ENCODE data around the gene ERFL. TPM values are rescaled to one million over a fixed set of nuclear protein-coding genes. Genes with fewer than 3 reads are reported as not detected.
"Not testable (repeated sequence)": the region's sequence is repeated elsewhere in the genome, so short reads cannot be mapped to it uniquely, and the experiment has no call there.

ERFL gene
- total RNA-seq, 3 donors from 2014 or later = 0.83 to 2.0 (median 1.5) TPM

DNA sequence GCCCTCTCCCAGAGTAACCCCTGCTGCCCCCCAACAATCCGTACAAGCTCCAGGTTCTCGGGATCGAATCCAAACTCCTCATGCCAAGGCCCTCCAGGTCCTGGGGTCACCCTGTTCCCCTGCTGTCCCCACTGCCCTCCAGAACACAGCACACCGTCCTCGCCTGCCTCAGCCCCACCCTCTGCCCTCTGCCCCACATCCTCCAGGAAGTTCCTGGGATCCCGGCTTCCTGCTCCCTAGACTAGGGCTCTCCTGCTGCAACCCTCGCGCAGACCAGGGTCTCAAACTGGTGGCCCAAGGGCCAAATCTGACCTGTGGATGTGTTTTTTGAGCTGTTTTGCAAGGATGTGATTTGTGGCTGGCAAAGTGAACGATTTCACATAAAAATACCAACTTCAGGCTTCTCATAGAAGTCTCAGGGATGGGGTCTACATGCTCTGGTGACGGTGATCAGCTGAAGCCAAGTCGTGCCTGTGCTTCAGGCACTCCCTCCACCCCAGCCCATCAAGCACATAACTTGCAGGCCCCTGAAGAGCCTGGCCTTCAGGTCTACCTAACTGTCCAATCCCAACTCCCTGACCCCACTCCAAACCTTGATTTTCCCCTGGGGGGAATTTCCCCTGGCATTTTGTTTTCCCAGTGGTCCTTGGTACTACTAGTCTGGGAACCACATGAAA lies 29.1 kb upstream of the ERFL start:
- Mint-ChIP-seq H3K9me3 (no peaks in the 10 kb centered on the region), H3K4me1 (ENCODE audit: low read depth) (peaks cover 14% of the 10 kb centered on the region), H3K36me3 (ENCODE audit: insufficient read depth) (peaks cover 3% of the 10 kb centered on the region), H3K27me3 (ENCODE audit: low read depth) (no peaks in the 10 kb centered on the region), H3K4me3 (peak overlapping the region; percentile 92)
- DNase-seq (no peak), ATAC-seq (no peak)

DNA sequence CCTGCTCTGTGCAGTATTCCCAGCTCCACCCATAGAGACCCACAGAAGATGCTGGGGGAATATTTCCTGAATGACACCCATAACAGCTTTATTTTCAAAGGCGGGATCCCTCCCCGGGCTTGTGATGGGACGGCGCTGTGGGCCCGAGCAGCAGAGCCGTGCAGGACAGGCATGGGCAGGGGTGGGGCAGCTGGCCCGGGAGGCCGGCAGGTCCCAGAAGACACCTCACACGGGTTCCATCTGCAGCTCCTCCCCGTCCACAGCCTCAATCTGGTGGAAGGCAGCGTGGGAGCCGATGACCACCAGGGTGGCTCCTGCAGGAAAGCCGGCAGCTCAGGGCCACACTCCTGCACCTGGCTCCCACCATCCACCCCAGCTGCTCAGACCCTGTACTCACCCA lies 28.4 kb upstream of the ERFL start:
- Mint-ChIP-seq H3K4me3 (no peak overlapping the region), H3K36me3 (ENCODE audit: insufficient read depth) (peaks cover 3% of the 10 kb centered on the region), H3K4me1 (ENCODE audit: low read depth) (peaks cover 17% of the 10 kb centered on the region), H3K9me3 (no peaks in the 10 kb centered on the region), H3K27me3 (ENCODE audit: low read depth) (no peaks in the 10 kb centered on the region)
- no peak for DNase-seq
- no peak for ATAC-seq

DNA sequence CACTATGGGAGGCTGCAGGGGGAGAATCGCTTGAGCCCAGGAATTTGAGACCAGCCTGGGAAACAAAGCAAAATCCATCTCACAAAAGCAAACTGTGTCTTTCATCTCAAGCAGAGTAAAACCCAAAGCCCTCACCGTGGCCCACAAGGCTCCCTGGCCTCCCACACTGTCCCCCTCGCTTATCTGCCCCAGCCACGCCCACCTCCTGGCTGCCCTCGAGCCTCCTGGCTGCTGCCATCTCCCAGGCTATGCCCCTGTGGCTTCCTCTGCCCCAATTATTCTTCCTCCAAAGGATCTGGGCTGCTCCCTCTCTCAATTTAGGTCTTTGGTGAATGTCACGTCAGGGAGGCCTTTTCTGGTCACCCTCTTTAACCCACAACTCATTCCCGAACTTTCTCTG lies 27.3 kb upstream of the ERFL start:
- DNase-seq (no peak), ATAC-seq (no peak)
- H3K27me3 Mint-ChIP-seq (ENCODE audit: low read depth) = no peaks in the 10 kb centered on the region
- H3K4me1 Mint-ChIP-seq (ENCODE audit: low read depth) = peaks cover 23% of the 10 kb centered on the region
- H3K9me3 Mint-ChIP-seq = no peaks in the 10 kb centered on the region
- peaks cover 3% of the 10 kb centered on the region for H3K36me3 Mint-ChIP-seq (ENCODE audit: insufficient read depth)
- no peak overlapping the region for H3K4me3 Mint-ChIP-seq

DNA sequence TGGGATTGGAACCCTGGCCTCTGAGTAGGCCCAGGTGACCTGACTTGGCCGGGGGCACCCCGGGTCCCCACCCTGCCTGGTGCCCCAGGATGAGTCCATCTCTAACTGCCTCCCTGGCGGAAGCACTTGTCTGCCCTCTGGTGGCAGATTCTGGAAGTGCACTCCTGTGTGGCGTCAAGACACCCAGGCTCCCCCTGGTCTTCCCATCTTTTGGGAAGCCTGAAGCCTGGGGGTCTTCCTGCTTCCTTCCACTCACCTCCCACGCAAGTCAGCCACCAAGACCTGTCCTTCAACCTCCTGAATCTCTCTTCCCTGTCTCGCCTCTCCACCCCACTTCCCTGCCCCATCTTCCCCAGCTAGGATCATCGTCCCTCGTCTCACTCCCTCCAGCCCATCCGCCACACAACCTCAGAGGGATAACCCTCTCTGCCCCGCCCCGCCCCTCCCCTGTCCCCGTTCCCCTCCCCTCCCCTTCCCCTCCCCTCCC lies 23.5 kb upstream of the ERFL start:
- DNase-seq (peak; percentile 93), ATAC-seq (peak; percentile 87 to 89)
- H3K4me1 Mint-ChIP-seq (ENCODE audit: low read depth) = peaks cover 27% of the 10 kb centered on the region
- no peaks in the 10 kb centered on the region for H3K9me3 Mint-ChIP-seq
- no peaks in the 10 kb centered on the region for H3K27me3 Mint-ChIP-seq (ENCODE audit: low read depth)
- H3K36me3 Mint-ChIP-seq (ENCODE audit: insufficient read depth) = peaks cover 3% of the 10 kb centered on the region
- H3K4me3 Mint-ChIP-seq = no peak overlapping the region

DNA sequence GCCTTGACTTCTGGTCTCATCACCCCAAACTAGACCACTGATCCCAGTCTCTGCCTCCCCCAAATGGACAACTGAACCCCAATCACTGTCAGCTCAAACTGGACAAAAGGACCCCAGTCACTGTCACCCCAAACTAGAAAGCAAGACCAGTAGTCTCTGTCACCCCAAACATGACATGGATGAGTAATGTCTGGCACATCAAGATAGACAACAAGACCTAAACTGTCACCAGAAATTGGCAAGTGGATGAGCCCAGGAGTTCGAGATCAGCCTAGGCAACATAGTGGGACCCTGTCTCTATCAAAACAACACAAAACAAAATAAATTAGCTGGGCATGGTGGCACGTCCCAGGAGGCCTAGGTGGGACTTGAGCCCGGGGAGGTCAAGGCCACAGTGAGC lies 18.8 kb upstream of the ERFL start:
- no peaks in the 10 kb centered on the region for H3K36me3 Mint-ChIP-seq (ENCODE audit: insufficient read depth)

DNA sequence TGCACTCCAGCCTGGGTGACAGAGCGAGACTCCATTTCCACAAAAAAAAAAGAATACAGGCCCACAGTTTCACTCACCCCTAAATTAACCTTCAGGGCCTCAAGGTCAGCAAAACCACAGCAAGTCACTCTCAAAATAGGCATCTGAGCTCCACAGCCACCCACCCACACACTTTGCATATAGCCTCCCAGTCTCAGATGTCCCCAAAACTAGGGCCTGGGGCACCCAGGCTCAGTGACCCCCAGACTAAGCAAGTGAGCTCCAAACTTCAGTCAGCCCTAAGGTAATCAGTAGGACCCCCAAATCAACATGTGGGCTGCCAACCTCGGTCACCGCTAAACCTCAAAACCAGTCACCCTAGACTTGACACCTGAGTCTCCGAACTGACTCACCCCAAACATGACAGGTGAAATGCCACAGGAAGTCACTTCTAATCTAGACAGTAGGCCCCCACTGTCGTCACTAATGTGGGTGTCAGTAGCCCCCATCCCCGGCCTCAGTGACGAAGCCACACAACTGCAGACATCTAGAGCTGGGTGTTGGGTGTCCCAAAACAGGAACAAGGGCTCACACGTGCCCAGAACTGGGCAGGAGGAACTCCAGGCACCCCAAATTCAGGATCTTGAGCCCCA lies 17.0 kb upstream of the ERFL start:
- peaks cover 60% of the 10 kb centered on the region for H3K4me1 Mint-ChIP-seq (ENCODE audit: low read depth)
- no peaks in the 10 kb centered on the region for H3K36me3 Mint-ChIP-seq (ENCODE audit: insufficient read depth)
- H3K27me3 Mint-ChIP-seq (ENCODE audit: low read depth) = peaks cover 3% of the 10 kb centered on the region
- H3K4me3 Mint-ChIP-seq = peak overlapping the region; percentile 66
- ATAC-seq (peak; percentile 95 to 96), DNase-seq (peak; percentile 86)
- no peaks in the 10 kb centered on the region for H3K9me3 Mint-ChIP-seq

More for the DNA sequence above, 18.8 kb upstream of the ERFL start:
- no peaks in the 10 kb centered on the region for H3K9me3 Mint-ChIP-seq
- H3K4me1 Mint-ChIP-seq (ENCODE audit: low read depth) = peaks cover 57% of the 10 kb centered on the region
- no peak for DNase-seq
- ATAC-seq = no peak
- H3K27me3 Mint-ChIP-seq (ENCODE audit: low read depth) = no peaks in the 10 kb centered on the region
- peak overlapping the region; percentile 56 for H3K4me3 Mint-ChIP-seq

DNA sequence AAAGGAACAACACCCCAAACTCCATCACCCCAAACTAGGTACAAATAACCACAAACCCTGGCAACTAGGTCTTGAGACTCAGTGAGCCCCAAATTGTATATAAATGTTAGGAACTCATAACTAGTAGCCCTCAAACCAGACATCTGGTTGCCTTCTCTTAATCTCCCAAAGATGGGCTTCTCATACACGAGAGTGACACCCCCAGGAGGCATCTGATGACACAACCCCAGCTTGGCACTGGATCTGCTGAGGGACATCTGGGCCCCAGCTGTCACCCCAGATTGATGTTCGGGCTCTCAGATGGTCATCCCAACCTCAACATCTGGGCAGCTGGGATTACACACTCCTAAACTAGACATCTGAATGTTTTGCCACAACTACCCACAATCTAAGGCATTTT lies 16.1 kb upstream of the ERFL start:
- DNase-seq (no peak), ATAC-seq (no peak)
- no peak overlapping the region for H3K4me3 Mint-ChIP-seq
- peaks cover 3% of the 10 kb centered on the region for H3K27me3 Mint-ChIP-seq (ENCODE audit: low read depth)
- H3K36me3 Mint-ChIP-seq (ENCODE audit: insufficient read depth) = no peaks in the 10 kb centered on the region
- H3K9me3 Mint-ChIP-seq = no peaks in the 10 kb centered on the region
- H3K4me1 Mint-ChIP-seq (ENCODE audit: low read depth) = peaks cover 60% of the 10 kb centered on the region

DNA sequence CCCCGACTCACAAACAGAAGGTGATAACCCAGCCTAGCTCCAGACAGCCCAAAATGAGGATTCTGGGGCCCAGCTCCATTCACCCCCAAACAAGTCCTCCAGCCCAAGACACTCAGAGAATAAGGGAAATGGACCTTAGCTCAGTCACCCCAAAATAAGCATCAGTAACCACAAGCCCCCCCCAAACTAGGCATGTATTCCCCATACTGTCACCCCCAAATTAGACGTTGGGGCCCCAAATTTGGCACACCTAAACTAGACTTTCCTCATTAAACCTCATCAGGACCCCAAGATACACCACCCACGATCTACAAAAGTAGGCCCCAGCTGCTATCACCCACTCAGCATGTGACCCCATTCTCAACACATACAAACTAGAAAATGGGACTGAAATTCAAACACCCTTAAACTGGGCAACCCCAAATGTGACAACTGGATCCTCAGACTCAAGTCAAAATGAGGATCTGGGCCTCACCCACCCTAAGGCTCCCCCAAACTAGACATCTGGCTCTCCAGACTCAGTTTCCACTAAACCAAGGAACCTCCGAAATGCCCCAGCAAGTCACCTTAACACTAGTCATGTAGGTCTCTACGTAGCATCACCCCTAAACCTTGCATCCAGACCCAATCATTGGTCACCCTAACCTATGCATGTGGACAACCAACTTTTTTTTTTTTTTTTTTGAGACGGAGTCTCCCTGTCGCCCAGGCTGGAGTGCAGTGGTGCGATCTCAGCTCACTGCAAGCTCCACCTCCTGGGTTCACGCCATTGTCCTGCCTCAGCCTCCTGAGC lies 13.4 kb upstream of the ERFL start:
- Mint-ChIP-seq H3K36me3 (ENCODE audit: insufficient read depth) (no peaks in the 10 kb centered on the region), H3K27me3 (ENCODE audit: low read depth) (peaks cover 5% of the 10 kb centered on the region), H3K4me3 (peak overlapping the region; percentile 43), H3K9me3 (no peaks in the 10 kb centered on the region), H3K4me1 (ENCODE audit: low read depth) (peaks cover 50% of the 10 kb centered on the region)
- DNase-seq (no peak), ATAC-seq (no peak)

DNA sequence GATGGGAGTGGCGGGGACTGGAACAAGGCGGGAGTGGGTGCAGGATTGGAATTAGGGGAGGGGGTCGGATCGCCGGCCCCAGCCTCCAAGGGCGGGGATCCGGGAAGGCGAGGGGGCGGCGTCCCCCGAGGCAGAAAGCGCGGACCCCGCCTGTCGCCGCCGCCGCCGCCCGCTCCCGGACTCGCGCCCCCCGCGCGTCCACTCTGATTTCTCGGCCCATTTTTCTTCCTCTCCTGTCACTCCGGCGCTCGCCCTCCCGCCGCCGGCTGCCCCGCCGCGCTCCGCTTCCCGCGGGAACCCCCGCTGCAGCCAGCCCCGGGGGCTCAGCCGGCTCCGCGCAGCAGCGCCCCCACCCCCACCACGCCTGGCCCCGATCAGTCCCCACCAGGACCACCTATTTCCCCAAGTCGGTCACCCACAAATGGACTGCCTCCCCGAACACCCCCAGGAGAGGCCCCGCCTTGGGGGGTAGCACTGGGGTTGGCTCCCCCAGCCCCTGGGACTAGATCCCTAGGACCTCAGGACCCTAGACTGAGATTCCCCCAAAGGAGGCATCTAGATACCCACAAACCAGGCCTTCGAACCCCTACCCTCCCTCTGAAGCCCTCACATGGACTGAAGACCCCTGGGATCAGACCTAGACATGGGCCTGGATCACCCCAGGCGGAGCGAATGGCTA lies 12.6 kb upstream of the ERFL start:
- Mint-ChIP-seq H3K4me3 (peak overlapping the region; percentile 82), H3K9me3 (no peaks in the 10 kb centered on the region), H3K36me3 (ENCODE audit: insufficient read depth) (no peaks in the 10 kb centered on the region), H3K4me1 (ENCODE audit: low read depth) (peaks cover 51% of the 10 kb centered on the region), H3K27me3 (ENCODE audit: low read depth) (peaks cover 5% of the 10 kb centered on the region)
- DNase-seq (no peak), ATAC-seq (no peak)

DNA sequence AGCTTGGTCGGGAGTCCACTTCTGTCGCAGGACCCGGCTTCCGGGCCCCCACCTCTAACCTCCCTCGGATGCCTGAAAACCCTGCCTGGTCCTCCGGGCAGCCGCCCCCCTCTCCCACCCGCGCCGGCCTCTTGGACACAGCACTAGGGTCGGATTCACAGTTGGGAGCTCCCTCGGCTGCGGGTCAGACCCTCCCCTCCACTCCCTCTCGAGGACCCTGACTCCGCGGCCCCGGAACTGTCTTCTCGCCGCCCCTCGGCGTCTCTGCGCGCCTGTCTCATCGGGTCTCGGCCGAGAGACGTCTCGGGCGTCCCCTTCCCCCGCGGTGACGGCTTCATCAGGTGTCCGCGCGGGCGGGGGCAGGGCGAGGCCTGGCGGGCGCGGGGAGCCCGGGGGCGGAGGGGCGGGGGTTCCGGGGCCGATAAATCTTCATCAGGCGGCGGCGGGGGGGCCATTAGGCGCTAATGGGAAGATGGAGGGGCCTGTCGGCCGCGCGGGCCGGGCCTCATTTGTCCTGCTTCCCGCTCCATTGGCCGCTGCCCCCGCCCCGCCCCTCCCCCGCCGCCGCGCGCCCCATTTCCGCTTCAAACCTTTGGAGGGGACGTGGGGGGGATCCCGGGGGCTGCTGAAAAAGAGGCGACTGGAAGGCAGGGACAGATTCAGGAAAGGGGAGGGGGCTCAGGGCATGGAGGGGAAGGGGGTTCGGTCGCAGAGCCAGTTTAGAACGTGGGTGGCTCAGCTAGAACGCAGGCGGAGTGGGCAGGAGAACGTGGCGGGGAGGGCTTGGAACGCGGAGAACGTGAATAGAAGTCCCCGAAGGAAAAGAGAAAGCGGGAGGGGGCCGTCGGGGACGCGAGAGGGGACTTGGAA lies 11.8 kb upstream of the ERFL start:
- DNase-seq = peak; percentile 69
- no peaks in the 10 kb centered on the region for H3K9me3 Mint-ChIP-seq
- peaks cover 5% of the 10 kb centered on the region for H3K27me3 Mint-ChIP-seq (ENCODE audit: low read depth)
- peaks cover 49% of the 10 kb centered on the region for H3K4me1 Mint-ChIP-seq (ENCODE audit: low read depth)
- ATAC-seq = peak; percentile 15 to 19
- H3K4me3 Mint-ChIP-seq = peak overlapping the region; percentile 82
- no peaks in the 10 kb centered on the region for H3K36me3 Mint-ChIP-seq (ENCODE audit: insufficient read depth)

DNA sequence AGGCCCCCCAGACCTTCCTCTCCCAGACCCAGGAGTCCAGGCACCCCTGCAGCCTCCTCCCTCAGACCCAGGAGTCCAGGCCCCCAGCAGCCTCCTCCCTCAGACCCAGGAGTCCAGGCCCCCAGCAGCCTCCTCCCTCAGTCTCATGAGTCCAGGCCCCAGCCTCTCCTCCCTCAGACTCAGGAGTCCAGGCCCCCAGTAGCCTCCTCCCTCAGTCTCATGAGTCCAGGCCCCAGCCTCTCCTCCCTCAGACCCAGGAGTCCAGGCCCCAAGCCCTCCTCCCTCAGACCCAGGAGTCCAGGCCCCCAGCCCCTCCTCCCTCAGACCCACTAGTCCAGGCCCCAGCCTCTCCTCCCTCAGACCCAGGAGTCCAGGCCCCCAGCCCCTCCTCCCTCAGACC lies 11.0 kb upstream of the ERFL start:
- H3K27me3 Mint-ChIP-seq (ENCODE audit: low read depth); DNase-seq; H3K4me3 Mint-ChIP-seq; H3K9me3 Mint-ChIP-seq; ATAC-seq; H3K36me3 Mint-ChIP-seq (ENCODE audit: insufficient read depth): not testable (repeated sequence)
- peaks cover 49% of the 10 kb centered on the region for H3K4me1 Mint-ChIP-seq (ENCODE audit: low read depth)

DNA sequence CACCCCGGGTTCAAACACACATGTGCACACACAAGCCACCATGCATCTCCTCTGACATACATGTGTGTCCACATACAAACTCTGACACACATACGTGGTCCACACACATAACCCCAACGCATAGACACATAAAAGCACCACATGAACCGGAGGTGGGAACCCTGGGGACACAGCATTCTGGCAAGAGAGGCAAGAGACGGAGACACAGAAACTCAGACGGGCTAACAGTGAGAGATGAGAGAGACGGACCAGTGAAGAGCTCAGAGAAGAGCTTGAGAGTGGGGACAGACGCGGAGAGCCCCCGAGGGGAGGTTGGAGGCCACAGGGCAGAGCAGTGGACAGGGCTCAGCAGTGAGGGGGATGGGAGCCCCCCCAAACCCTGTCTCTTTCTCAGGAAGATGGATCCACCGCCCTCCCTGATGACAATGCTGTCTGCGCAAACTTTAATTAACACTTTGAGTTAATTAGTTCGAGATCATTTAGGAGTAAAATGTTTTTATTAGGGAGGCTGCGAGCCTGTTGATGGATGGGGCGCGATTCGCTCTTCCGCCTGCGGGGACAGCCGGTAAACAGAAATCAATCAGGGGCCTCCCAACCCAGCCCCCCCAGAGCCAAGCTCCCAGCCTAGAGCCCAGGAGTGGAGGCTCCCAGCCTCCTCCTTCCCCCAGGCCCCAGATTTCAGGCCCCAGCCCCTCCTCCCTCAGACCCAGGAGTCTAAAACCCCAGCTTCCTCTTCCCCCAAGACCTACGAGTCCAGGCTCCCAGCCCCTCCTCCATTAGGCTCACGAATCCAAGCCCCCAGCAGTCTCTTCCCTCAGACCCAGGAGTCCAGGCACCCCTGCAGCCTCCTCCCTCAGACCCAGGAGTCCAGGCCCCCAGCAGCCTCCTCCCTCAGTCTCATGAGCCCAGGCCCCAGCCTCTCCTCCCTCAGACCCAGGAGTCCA lies 9.5 kb upstream of the ERFL start:
- Mint-ChIP-seq H3K36me3 (ENCODE audit: insufficient read depth) (no peaks in the 10 kb centered on the region), H3K4me3 (peak overlapping the region; percentile 0), H3K4me1 (ENCODE audit: low read depth) (peaks cover 53% of the 10 kb centered on the region), H3K27me3 (ENCODE audit: low read depth) (peaks cover 7% of the 10 kb centered on the region), H3K9me3 (no peaks in the 10 kb centered on the region)
- no peak for DNase-seq
- ATAC-seq = no peak

DNA sequence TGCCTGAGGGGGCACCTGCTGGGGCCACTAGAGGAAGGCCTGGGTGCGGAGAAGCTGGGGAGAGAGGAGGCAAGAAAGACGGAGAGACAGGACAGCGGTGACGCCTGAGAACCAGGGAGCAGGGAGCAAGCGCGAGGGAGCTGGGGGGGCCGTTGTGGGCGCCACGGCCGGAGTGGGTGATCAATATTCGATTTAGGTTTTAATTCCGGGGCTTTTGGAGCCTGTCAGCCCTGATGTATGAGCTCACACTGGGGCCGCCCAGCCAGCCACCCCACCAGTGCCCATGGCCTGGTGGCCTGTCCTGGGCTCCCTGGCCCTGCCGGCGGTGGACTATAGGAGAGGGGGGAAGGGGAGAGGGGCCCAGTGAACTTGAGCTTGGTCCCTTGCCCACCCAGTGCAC lies 8.7 kb upstream of the ERFL start:
- H3K4me1 Mint-ChIP-seq (ENCODE audit: low read depth) = peaks cover 52% of the 10 kb centered on the region
- H3K9me3 Mint-ChIP-seq = no peaks in the 10 kb centered on the region
- no peaks in the 10 kb centered on the region for H3K36me3 Mint-ChIP-seq (ENCODE audit: insufficient read depth)
- H3K27me3 Mint-ChIP-seq (ENCODE audit: low read depth) = peaks cover 7% of the 10 kb centered on the region
- H3K4me3 Mint-ChIP-seq = no peak overlapping the region
- DNase-seq (no peak), ATAC-seq (no peak)
